ENCODE results near the gene KATNAL2. TPM values are rescaled to one million over a fixed set of nuclear protein-coding genes. Genes with fewer than 3 reads are reported as not detected.

Gene KATNAL2
- total RNA-seq, 1 donor from 2014 or later: 2.6 TPM

DNA sequence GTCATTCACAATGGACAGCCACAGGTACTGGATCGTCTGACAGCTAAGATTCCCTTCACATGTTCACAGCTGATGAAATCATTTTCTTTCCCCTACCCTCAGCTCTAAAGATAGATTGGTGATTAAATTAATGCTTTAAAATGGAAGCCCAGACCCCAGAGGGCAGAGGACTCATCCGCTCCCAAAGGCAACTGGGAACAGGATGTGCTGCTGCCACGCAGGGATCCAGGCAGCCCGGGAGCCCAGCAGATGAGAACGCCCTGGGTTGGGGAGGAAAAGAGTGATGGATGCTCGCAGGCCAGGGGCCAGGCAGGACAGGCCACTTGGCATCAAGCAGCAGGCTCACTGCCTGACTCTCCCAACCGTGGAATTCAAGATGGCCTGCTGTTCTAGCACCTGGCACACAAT lies 191.6 kb downstream of the KATNAL2 start:
- DNase-seq (no peak), ATAC-seq (ENCODE audit: low read depth) (no peak)
- intact Hi-C loops (cut with micrococcal nuclease): no loop called here
- Mint-ChIP-seq H3K4me3 (no peak overlapping the region), H3K27me3 (no peaks in the 10 kb centered on the region), H3K4me1 (no peaks in the 10 kb centered on the region), H3K36me3 (ENCODE audit: low read depth) (peaks cover 79% of the 10 kb centered on the region), H3K27ac (no peak overlapping the region), H3K9me3 (no peaks in the 10 kb centered on the region)
- TF ChIP-seq, protein P1, sequence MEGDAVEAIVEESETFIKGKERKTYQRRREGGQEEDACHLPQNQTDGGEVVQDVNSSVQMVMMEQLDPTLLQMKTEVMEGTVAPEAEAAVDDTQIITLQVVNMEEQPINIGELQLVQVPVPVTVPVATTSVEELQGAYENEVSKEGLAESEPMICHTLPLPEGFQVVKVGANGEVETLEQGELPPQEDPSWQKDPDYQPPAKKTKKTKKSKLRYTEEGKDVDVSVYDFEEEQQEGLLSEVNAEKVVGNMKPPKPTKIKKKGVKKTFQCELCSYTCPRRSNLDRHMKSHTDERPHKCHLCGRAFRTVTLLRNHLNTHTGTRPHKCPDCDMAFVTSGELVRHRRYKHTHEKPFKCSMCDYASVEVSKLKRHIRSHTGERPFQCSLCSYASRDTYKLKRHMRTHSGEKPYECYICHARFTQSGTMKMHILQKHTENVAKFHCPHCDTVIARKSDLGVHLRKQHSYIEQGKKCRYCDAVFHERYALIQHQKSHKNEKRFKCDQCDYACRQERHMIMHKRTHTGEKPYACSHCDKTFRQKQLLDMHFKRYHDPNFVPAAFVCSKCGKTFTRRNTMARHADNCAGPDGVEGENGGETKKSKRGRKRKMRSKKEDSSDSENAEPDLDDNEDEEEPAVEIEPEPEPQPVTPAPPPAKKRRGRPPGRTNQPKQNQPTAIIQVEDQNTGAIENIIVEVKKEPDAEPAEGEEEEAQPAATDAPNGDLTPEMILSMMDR (IDR thresholded peaks at IDR 0.05): no peak
- ChIA-PET CTCF (no interaction called here), POLR2A (no interaction called here)

DNA sequence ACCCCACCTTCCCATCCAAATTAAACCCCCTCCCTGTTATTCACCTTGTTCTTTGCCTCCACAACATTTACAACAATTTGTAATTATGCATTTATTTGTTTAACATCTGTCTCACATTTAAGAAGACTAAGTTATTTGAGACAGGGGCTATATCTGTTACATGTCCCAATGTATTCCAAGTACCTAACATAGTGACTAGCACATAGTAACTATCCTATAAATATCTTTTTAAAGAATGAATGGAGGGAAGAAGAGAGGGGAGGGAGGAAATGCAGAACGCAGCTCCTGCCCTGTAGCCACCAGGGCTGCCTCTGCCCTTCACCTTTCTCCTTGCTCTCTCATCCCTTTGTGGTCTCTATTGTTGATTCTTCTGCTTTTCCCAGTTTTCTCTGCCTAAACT lies 192.3 kb downstream of the KATNAL2 start:
- TF ChIP-seq, protein P1 (IDR thresholded peaks at IDR 0.05): no peak
- CTCF ChIA-PET: no interaction called here
- no peaks in the 10 kb centered on the region for H3K27me3 Mint-ChIP-seq
- no peak for ATAC-seq (ENCODE audit: low read depth)
- H3K9me3 Mint-ChIP-seq: no peaks in the 10 kb centered on the region
- POLR2A ChIA-PET: no interaction called here
- H3K36me3 Mint-ChIP-seq (ENCODE audit: low read depth): peaks cover 80% of the 10 kb centered on the region
- H3K4me1 Mint-ChIP-seq: no peaks in the 10 kb centered on the region
- intact Hi-C loops (cut with micrococcal nuclease): no loop called here
- no peak overlapping the region for H3K4me3 Mint-ChIP-seq
- no peak for DNase-seq
- H3K27ac Mint-ChIP-seq: no peak overlapping the region

DNA sequence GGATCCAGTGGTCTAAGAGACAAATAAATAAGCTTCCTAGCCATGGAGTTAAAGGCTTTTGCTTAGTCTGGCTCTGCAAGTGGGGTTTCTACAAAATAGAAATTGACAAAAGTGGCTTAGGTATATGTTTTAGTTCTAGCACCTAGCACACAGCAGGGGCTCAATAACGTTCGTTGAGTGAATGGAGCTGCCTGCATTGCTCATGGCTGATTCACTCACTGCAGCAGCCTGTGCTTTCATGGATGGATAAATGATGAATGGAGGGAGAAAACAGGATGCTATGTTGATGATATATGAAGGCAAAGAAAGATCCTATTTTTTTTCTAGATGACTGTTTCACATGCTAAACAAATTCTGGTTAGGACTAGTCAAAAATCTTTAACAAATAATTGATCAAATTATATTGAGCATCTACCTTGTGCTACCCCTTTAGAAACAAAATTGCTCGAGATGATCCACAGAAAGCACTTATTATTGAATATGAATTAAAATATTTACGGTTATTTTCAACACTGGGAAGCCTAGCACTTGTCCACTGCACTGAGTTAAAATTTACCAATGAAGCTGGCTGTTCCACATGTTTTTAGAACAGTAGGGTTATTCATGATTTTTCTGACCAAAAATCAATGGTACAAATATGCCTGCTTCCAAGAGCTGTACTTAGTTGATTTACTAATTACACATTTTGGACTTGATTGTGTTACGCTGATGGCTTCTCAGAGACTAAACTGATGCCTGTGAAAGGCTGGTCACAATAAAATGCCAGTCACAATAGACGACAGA lies 193.3 kb downstream of the KATNAL2 start:
- Mint-ChIP-seq H3K9me3 (no peaks in the 10 kb centered on the region), H3K36me3 (ENCODE audit: low read depth) (peaks cover 84% of the 10 kb centered on the region), H3K27me3 (no peaks in the 10 kb centered on the region), H3K4me3 (no peak overlapping the region), H3K27ac (no peak overlapping the region), H3K4me1 (no peaks in the 10 kb centered on the region)
- ATAC-seq (ENCODE audit: low read depth): no peak
- CTCF ChIA-PET: interaction anchor here (1.5 to 1.6 kb wide), 2 partner anchors 11 to 94 kb away, joined by 3 to 5 read pairs; no protein-coding TSS in a partner anchor
- no peak for DNase-seq
- TF ChIP-seq, protein P1 (IDR thresholded peaks at IDR 0.05): no peak
- intact Hi-C loops (cut with micrococcal nuclease): no loop called here
- POLR2A ChIA-PET: no interaction called here

GRCh38 chr18:47113796-47114540 lies 196.6 kb downstream of the KATNAL2 start:
- ATAC-seq (ENCODE audit: low read depth) (no peak), DNase-seq (no peak)
- intact Hi-C loops (cut with micrococcal nuclease): no loop called here
- no peaks in the 10 kb centered on the region for H3K27me3 Mint-ChIP-seq
- H3K4me1 Mint-ChIP-seq: no peaks in the 10 kb centered on the region
- no peak overlapping the region for H3K4me3 Mint-ChIP-seq
- TF ChIP-seq, protein P1 (IDR thresholded peaks at IDR 0.05): no peak
- H3K36me3 Mint-ChIP-seq (ENCODE audit: low read depth): peaks cover 74% of the 10 kb centered on the region
- ChIA-PET CTCF (no interaction called here), POLR2A (no interaction called here)
- no peak overlapping the region for H3K27ac Mint-ChIP-seq
- no peaks in the 10 kb centered on the region for H3K9me3 Mint-ChIP-seq

GRCh38 chr18:47115205-47115604 lies 197.8 kb downstream of the KATNAL2 start:
- POLR2A ChIA-PET: no interaction called here
- no peak overlapping the region for H3K4me3 Mint-ChIP-seq
- no peaks in the 10 kb centered on the region for H3K9me3 Mint-ChIP-seq
- CTCF ChIA-PET: no interaction called here
- H3K36me3 Mint-ChIP-seq (ENCODE audit: low read depth): peaks cover 73% of the 10 kb centered on the region
- H3K27me3 Mint-ChIP-seq: no peaks in the 10 kb centered on the region
- DNase-seq: no peak
- no peak overlapping the region for H3K27ac Mint-ChIP-seq
- TF ChIP-seq, protein P1 (IDR thresholded peaks at IDR 0.05): no peak
- no peaks in the 10 kb centered on the region for H3K4me1 Mint-ChIP-seq
- intact Hi-C loops (cut with micrococcal nuclease): no loop called here
- no peak for ATAC-seq (ENCODE audit: low read depth)
